GM12875 (cell line): ENCODE measurements around the gene CREB5.

Experiments used
- H3K4me3 ChIP-seq: one replicate; pipeline ENCODE4 v1.5.1; 2011; ENCODE audit warnings: low read depth, low read length, control low read depth
- TF ChIP-seq, protein P1 (sequence below): IDR thresholded peaks from 2 replicates; pipeline ENCODE4 v1.5.1; 2011; ENCODE audit warnings: low read depth, mild to moderate bottlenecking, control low read depth, inconsistent platforms, low read length, moderate library complexity, borderline replicate concordance; ENCODE audit not compliant: insufficient read depth

Gene CREB5

DNA sequence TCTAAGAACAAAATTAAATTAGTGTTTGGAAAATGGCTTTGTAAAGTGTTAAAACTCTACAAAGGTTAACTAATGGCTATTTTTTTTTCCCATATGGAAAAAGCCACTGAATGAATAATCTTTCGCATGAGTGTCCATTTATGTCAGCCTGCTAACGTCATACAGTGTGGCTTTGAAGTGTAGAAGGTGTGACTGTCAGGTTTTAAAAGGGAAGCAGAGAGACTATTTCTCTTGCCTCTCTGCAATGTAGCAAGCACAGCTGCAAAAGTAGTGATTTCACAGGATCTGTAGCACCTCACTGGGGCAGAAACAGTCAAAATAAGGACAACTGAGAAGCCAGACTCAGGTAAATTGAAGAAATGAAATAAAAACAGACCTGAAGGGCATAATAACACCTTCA, 53.4 kb downstream of the CREB5 start:
- H3K4me3 ChIP-seq = no peak overlapping the region
- TF ChIP-seq, protein P1, sequence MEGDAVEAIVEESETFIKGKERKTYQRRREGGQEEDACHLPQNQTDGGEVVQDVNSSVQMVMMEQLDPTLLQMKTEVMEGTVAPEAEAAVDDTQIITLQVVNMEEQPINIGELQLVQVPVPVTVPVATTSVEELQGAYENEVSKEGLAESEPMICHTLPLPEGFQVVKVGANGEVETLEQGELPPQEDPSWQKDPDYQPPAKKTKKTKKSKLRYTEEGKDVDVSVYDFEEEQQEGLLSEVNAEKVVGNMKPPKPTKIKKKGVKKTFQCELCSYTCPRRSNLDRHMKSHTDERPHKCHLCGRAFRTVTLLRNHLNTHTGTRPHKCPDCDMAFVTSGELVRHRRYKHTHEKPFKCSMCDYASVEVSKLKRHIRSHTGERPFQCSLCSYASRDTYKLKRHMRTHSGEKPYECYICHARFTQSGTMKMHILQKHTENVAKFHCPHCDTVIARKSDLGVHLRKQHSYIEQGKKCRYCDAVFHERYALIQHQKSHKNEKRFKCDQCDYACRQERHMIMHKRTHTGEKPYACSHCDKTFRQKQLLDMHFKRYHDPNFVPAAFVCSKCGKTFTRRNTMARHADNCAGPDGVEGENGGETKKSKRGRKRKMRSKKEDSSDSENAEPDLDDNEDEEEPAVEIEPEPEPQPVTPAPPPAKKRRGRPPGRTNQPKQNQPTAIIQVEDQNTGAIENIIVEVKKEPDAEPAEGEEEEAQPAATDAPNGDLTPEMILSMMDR = no peak

DNA sequence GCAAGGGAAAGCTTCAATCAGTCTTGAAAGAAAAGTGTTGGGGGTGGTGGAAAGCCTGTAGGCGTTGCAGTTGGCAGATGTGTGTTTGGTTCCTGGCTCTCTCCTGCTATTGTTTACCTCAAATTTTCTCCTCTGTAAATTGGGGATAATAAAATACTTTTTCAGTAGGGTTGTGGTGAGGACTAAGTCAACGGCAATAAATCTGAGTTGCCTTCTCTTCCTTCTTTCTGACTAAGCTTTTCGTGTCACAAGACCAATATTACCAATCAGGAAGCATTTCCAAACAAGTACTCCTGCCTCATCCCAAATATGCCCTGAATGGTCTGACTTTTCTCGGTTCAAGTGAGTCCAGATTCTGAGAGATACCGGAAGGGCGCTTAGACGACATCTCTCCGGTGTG, 54.0 kb downstream of the CREB5 start:
- TF ChIP-seq, protein P1 = no peak
- no peak overlapping the region for H3K4me3 ChIP-seq

DNA sequence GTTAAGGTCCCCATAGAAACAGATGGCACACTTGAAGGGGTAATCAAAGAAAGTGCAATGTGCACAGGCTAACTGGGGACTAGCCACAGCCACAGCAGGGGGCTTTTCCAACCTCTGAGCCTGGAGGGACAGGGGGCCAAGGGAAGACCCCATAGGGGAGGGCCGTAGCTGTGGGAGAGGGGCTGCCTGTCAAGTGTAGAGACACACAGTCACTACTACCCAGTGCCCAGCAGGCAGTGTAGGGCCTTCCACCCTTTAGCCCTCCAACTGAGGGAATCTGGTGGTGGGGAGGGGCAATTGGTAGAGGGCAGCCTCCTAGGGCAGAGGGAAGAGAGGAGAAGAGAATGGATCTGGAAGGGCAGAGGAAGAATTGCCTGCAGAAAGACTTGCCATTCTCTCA, 54.6 kb downstream of the CREB5 start:
- no peak overlapping the region for H3K4me3 ChIP-seq
- TF ChIP-seq, protein P1 = no peak

DNA sequence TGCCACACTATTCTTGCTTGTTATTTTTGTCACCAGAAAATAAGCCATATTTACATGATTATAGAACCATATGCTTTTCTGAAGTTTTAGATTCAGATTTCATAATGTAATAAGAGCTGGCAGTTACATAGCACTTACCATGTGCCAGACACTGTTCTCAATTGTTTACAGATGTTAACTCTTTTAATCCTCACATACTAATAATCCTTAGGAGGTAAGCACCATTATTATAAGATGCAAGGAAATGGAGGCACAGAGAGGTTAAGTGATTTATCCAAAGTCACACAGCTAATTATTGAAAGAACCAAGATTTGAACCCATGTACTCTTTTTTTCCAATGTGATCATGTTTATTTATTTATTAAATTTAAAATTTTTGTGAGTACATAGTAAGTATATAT, 57.2 kb downstream of the CREB5 start:
- no peak overlapping the region for H3K4me3 ChIP-seq
- TF ChIP-seq, protein P1 = no peak

DNA sequence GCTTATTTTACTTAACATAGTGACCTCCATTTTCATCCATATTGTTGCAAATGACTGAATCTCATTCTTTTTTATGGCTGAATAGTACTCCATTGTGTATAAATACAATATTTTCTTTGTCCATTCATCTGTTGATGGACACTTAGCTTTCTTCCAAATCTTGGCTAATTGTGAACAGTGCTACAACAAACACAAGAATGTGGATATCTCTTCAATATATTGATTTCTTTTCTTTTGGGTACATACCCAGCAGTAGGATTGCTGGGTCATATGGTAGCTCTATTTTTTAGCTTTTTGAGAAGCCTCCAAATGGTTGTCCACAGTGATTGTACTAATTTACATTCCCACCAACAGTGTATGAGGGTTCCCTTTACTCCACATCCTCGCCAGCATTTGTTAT, 58.0 kb downstream of the CREB5 start:
- TF ChIP-seq, protein P1 = no peak
- no peak overlapping the region for H3K4me3 ChIP-seq

DNA sequence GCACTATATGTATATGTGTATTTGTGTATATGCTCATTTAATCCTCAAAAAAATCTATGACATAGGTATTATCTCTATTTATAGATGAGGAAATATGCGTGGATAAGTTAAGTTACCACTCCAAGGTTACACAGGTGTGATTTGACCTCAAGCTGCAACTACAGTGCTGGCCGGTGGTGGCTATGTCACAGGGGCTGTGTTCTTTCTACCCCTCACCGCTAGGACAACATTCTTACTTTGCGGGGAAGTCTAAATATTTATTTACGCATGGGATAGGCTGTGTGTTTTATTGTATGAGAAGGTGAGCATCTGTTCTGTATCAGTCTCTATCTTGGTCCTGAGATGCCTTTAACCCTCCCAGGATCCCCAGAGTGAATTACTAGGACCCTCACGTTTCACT, 60.0 kb downstream of the CREB5 start:
- TF ChIP-seq, protein P1 = no peak
- no peak overlapping the region for H3K4me3 ChIP-seq

DNA sequence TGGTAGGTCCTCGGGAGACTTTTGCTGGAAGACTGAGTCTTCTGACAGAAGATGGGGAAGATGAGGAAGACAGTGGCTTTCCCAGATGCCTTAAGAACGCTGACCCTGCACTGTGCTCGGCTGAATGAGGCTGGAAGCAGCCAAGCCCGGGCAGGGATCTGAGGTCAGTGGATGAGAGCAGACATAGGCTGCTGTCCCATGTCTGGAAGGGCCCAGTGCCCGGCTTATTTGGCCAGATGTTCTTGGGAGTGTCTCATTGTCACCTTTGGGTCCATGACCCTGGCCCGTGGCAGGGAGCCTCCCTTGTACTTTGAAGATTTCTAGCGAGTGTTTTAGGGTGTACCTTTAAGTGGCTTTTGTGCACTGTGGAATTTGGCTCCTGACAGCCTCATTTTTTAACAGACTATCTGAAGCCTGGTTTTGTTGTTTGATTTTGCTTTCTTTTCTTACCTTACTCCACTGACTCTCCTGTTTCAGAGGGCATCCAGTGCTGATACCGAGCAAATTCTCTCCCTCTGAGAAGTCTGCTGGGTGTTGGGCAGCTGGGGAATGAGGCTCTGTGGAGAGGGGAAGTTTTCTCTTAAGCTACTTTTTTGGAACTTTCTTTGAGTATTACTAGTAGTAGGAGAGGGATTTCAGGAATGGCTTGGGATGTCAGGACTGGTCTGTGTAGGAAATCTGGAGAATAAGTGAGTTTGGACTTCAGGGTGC, 61.4 kb downstream of the CREB5 start:
- no peak overlapping the region for H3K4me3 ChIP-seq
- TF ChIP-seq, protein P1 = no peak
